ENCODE data around the gene INPP5D.

DNA sequence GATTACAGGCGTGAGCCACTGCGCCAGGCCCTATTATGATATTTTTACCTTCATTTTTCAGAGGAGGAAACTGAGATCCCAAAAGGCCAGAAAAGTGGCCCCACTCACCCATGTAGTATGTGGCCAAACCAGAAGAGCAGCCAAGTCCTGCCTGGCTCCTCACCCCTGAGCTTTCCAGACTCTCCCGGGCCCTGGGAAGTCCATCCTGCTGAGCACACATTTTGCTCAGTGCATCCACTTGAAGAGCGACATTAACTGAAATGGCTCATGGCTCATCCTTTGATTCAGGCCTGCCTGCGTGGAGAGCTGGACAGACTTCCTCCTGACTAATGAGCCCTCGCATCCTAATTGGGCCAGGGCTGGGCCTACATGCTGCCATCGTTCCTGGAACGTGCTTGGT is 37.6 kb upstream of the INPP5D start:
- TF ChIP-seq CTCF (IDR thresholded peaks at IDR 0.05) = no peak
- TF ChIP-seq POLR2A (IDR thresholded peaks at IDR 0.05) = no peak

Data from testis (tissue), 2 donors.